Measurements from ENCODE around the gene CX3CR1. TPM values are rescaled to one million over a fixed set of nuclear protein-coding genes. Genes with fewer than 3 reads are reported as not detected.

Gene CX3CR1
- total RNA-seq, 1 experiment from 2014 or later, result not detected

DNA sequence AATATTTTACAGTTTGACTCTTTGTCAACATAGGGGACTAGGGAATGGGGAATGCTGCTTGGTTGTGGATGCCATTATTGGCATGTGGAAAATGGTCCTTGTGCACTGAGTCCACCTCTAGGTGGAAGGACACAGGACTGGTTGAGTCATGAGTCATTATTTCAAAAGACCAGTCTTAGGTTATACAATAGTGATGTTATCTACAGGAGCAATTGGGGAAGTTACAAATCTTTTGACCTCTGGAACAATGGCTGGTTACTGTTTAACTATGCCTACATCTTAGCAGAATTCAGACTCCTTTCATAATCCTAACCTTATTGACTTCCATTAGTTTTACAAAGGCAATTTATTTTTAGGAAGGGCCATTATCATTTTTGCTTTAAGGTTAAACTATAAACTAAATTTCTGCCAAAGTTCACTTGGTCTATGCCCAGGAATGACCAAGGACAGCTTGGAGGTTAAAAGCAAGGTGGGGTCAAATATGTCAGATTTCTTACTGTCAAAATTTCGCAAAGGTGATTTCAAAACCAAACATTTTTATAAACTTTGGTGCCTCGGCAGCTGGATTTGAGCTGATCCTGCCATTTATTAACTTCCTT, 37.8 kb upstream of the CX3CR1 start:
- ChIA-PET POLR2A (no interaction called here), CTCF (interaction anchor here (0.6 kb wide), 1 partner anchor 160 kb away, joined by 4 read pairs; no protein-coding TSS in a partner anchor)
- intact Hi-C loops (cut with micrococcal nuclease; ENCODE audit: unreplicated experiment), result no loop called here
- no peak for ATAC-seq
- DNase-seq (ENCODE audit: low read depth, low spot score), result no peak
- no peak overlapping the region for H3K27ac ChIP-seq (ENCODE audit: low read length)
- in situ Hi-C loops (cut with HindIII; ENCODE audit: low pct_unique_long_range_greater_than_20kb, low sequenced_read_pairs), result no loop called here
- no peak overlapping the region for H3K4me3 ChIP-seq (ENCODE audit: low read depth in 2 of 2, low read length in 2 of 2)
- no peaks in the 10 kb centered on the region for H3K36me3 ChIP-seq (ENCODE audit: control insufficient read depth, insufficient read depth, low read length)
- no TSS peak for BruUV-seq (replicated peaks)
- TF ChIP-seq, protein P1, sequence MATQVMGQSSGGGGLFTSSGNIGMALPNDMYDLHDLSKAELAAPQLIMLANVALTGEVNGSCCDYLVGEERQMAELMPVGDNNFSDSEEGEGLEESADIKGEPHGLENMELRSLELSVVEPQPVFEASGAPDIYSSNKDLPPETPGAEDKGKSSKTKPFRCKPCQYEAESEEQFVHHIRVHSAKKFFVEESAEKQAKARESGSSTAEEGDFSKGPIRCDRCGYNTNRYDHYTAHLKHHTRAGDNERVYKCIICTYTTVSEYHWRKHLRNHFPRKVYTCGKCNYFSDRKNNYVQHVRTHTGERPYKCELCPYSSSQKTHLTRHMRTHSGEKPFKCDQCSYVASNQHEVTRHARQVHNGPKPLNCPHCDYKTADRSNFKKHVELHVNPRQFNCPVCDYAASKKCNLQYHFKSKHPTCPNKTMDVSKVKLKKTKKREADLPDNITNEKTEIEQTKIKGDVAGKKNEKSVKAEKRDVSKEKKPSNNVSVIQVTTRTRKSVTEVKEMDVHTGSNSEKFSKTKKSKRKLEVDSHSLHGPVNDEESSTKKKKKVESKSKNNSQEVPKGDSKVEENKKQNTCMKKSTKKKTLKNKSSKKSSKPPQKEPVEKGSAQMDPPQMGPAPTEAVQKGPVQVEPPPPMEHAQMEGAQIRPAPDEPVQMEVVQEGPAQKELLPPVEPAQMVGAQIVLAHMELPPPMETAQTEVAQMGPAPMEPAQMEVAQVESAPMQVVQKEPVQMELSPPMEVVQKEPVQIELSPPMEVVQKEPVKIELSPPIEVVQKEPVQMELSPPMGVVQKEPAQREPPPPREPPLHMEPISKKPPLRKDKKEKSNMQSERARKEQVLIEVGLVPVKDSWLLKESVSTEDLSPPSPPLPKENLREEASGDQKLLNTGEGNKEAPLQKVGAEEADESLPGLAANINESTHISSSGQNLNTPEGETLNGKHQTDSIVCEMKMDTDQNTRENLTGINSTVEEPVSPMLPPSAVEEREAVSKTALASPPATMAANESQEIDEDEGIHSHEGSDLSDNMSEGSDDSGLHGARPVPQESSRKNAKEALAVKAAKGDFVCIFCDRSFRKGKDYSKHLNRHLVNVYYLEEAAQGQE (IDR thresholded peaks at IDR 0.05; ENCODE audit: insufficient read depth in 1 of 2, low read depth in 2 of 2, low read length in 1 of 2), result no peak
- TF ChIP-seq SIN3A (IDR thresholded peaks at IDR 0.05; ENCODE audit: borderline replicate concordance, insufficient read depth, low read depth, low read length) (no peak), POLR2AphosphoS5 (IDR thresholded peaks at IDR 0.05; ENCODE audit: low read depth, low read length) (no peak), TCF7L2 (IDR thresholded peaks at IDR 0.05; ENCODE audit: low read depth, low read length) (no peak)
- TF ChIP-seq, protein P2, sequence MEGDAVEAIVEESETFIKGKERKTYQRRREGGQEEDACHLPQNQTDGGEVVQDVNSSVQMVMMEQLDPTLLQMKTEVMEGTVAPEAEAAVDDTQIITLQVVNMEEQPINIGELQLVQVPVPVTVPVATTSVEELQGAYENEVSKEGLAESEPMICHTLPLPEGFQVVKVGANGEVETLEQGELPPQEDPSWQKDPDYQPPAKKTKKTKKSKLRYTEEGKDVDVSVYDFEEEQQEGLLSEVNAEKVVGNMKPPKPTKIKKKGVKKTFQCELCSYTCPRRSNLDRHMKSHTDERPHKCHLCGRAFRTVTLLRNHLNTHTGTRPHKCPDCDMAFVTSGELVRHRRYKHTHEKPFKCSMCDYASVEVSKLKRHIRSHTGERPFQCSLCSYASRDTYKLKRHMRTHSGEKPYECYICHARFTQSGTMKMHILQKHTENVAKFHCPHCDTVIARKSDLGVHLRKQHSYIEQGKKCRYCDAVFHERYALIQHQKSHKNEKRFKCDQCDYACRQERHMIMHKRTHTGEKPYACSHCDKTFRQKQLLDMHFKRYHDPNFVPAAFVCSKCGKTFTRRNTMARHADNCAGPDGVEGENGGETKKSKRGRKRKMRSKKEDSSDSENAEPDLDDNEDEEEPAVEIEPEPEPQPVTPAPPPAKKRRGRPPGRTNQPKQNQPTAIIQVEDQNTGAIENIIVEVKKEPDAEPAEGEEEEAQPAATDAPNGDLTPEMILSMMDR (IDR thresholded peaks at IDR 0.05), result no peak
- H3K9me3 ChIP-seq (ENCODE audit: control insufficient read depth, insufficient read depth, low read depth, low read length), result no peaks in the 10 kb centered on the region
- no peaks in the 10 kb centered on the region for H3K4me1 ChIP-seq (ENCODE audit: control insufficient read depth, insufficient read depth, low read length)
- H3K27me3 ChIP-seq (ENCODE audit: control insufficient read depth, insufficient read depth, low read length), result no peaks in the 10 kb centered on the region

DNA sequence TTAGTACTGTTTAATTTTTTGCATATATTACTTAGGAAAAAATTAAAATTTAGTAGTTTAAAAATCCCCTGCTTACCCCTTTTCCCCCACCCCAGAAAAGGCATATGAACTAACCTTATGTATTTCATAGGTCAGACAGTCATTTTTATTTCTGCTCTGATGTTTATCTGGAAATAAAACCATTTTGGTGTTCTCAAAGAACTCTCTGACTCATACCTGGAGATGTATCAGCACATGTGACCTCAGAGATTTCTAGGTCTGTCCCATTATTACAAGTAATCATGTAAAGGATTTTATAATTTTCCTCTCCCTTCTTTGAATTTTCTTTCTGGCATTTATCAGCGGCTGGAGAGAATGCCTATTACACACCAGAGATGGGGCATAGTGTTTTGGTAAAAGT, 35.6 kb upstream of the CX3CR1 start:
- BruUV-seq (replicated peaks), result no TSS peak
- Histone ChIP-seq H3K9me3 (ENCODE audit: control insufficient read depth, insufficient read depth, low read depth, low read length) (no peaks in the 10 kb centered on the region), H3K36me3 (ENCODE audit: control insufficient read depth, insufficient read depth, low read length) (no peaks in the 10 kb centered on the region), H3K27me3 (ENCODE audit: control insufficient read depth, insufficient read depth, low read length) (no peaks in the 10 kb centered on the region), H3K4me1 (ENCODE audit: control insufficient read depth, insufficient read depth, low read length) (no peaks in the 10 kb centered on the region), H3K4me3 (ENCODE audit: low read depth in 2 of 2, low read length in 2 of 2) (no peak overlapping the region), H3K27ac (ENCODE audit: low read length) (no peak overlapping the region)
- no peak for DNase-seq (ENCODE audit: low read depth, low spot score)
- no peak for ATAC-seq
- TF ChIP-seq, protein P1 (IDR thresholded peaks at IDR 0.05; ENCODE audit: insufficient read depth in 1 of 2, low read depth in 2 of 2, low read length in 1 of 2), result no peak
- TF ChIP-seq, protein P2 (IDR thresholded peaks at IDR 0.05), result no peak
- TF ChIP-seq TCF7L2 (IDR thresholded peaks at IDR 0.05; ENCODE audit: low read depth, low read length), result no peak
- TF ChIP-seq POLR2AphosphoS5 (IDR thresholded peaks at IDR 0.05; ENCODE audit: low read depth, low read length), result no peak
- no peak for TF ChIP-seq SIN3A (IDR thresholded peaks at IDR 0.05; ENCODE audit: borderline replicate concordance, insufficient read depth, low read depth, low read length)
- POLR2A ChIA-PET, result no interaction called here
- CTCF ChIA-PET, result no interaction called here
- in situ Hi-C loops (cut with HindIII; ENCODE audit: low pct_unique_long_range_greater_than_20kb, low sequenced_read_pairs) (no loop called here), intact Hi-C loops (cut with micrococcal nuclease; ENCODE audit: unreplicated experiment) (no loop called here)

Measured in Panc1 (cell line).